Lower leg skin (tissue), 3 donors: ENCODE data around the gene SFI1.
"Not testable (repeated sequence)": the region's sequence is repeated elsewhere in the genome, so short reads cannot be mapped to it uniquely, and the experiment has no call there.

Source experiments
- CTCF ChIP-seq, 3 donors: fragments of 450-650 bp; IDR thresholded peaks; one replicate each; pipeline ENCODE4 v1.5.1; 2016; ENCODE audit warnings: antibody characterized with exemption in 3 of 3, mild to moderate bottlenecking in 3 of 3, moderate library complexity in 2 of 3
- POLR2A ChIP-seq, 2 donors: fragments of 450-650 bp; IDR thresholded peaks; one replicate each; pipeline ENCODE4 v1.6.1; 2016 to 2017; ENCODE audit warnings: antibody characterized with exemption in 2 of 2, mild to moderate bottlenecking in 1 of 2, moderate library complexity in 1 of 2

- not testable (repeated sequence) for TF ChIP-seq CTCF, POLR2A (IDR thresholded peaks at IDR 0.05)
Measured at GRCh38 chr22:31482470-31482869, 13.9 kb upstream of the SFI1 start.
